ENCODE data around the gene SPTBN1. TPM values are rescaled to one million over a fixed set of nuclear protein-coding genes. Genes with fewer than 3 reads are reported as not detected.

Gene SPTBN1
- polyA plus RNA-seq, 2 donors, result 19.7 to 24.1 TPM

GRCh38 chr2:54490863-54491262, 34.7 kb downstream of the SPTBN1 start:
- no peak overlapping the region for H3K4me3 ChIP-seq (ENCODE audit: low read depth in 1 of 2, low read length in 2 of 2)
- 63 to 72% methylated on average over 2 of the region's 2 CpGs for WGBS, 2 donors
- no peak overlapping the region for H3K27ac ChIP-seq (ENCODE audit: low read depth in 2 of 2, low read length in 1 of 2)
- no peaks in the 10 kb centered on the region for H3K4me1 ChIP-seq (ENCODE audit: control insufficient read depth in 2 of 2, insufficient read depth in 2 of 2, low read length in 1 of 2)
- no peaks in the 10 kb centered on the region for H3K36me3 ChIP-seq (ENCODE audit: control insufficient read depth in 2 of 2, insufficient read depth in 2 of 2, low read length in 1 of 2)
- H3K27me3 ChIP-seq (ENCODE audit: control insufficient read depth in 1 of 2, insufficient read depth in 2 of 2, low read length in 2 of 2), result no peaks in the 10 kb centered on the region
- H3K9me3 ChIP-seq (ENCODE audit: control insufficient read depth in 2 of 2, insufficient read depth in 1 of 2, low read depth in 1 of 2, low read length in 1 of 2), result no peaks in the 10 kb centered on the region

- no peak overlapping the region for H3K27ac ChIP-seq (ENCODE audit: low read depth in 2 of 2, low read length in 1 of 2)
- H3K4me3 ChIP-seq (ENCODE audit: low read depth in 1 of 2, low read length in 2 of 2), result no peak overlapping the region
- 82 to 86% methylated on average over 2 of the region's 2 CpGs for WGBS, 2 donors
- H3K9me3 ChIP-seq (ENCODE audit: control insufficient read depth in 2 of 2, insufficient read depth in 1 of 2, low read depth in 1 of 2, low read length in 1 of 2), result no peaks in the 10 kb centered on the region
- H3K4me1 ChIP-seq (ENCODE audit: control insufficient read depth in 2 of 2, insufficient read depth in 2 of 2, low read length in 1 of 2), result no peaks in the 10 kb centered on the region
- H3K27me3 ChIP-seq (ENCODE audit: control insufficient read depth in 1 of 2, insufficient read depth in 2 of 2, low read length in 2 of 2), result no peaks in the 10 kb centered on the region
- H3K36me3 ChIP-seq (ENCODE audit: control insufficient read depth in 2 of 2, insufficient read depth in 2 of 2, low read length in 1 of 2), result no peaks in the 10 kb centered on the region
Observed at GRCh38 chr2:54492335-54492734, 36.2 kb downstream of the SPTBN1 start.

- H3K27ac ChIP-seq (ENCODE audit: low read depth in 2 of 2, low read length in 1 of 2), result no peak overlapping the region
- no peaks in the 10 kb centered on the region for H3K9me3 ChIP-seq (ENCODE audit: control insufficient read depth in 2 of 2, insufficient read depth in 1 of 2, low read depth in 1 of 2, low read length in 1 of 2)
- H3K36me3 ChIP-seq (ENCODE audit: control insufficient read depth in 2 of 2, insufficient read depth in 2 of 2, low read length in 1 of 2), result no peaks in the 10 kb centered on the region
- WGBS, 2 donors, result 80% methylated on average over 3 of the region's 3 CpGs
- H3K4me3 ChIP-seq (ENCODE audit: low read depth in 1 of 2, low read length in 2 of 2), result no peak overlapping the region
- no peaks in the 10 kb centered on the region for H3K4me1 ChIP-seq (ENCODE audit: control insufficient read depth in 2 of 2, insufficient read depth in 2 of 2, low read length in 1 of 2)
- H3K27me3 ChIP-seq (ENCODE audit: control insufficient read depth in 1 of 2, insufficient read depth in 2 of 2, low read length in 2 of 2), result no peaks in the 10 kb centered on the region
Observed at GRCh38 chr2:54494087-54494486, 38.0 kb downstream of the SPTBN1 start.

- no peaks in the 10 kb centered on the region for H3K9me3 ChIP-seq (ENCODE audit: control insufficient read depth in 2 of 2, insufficient read depth in 1 of 2, low read depth in 1 of 2, low read length in 1 of 2)
- peaks cover 0 to 2% of the 10 kb centered on the region in 2 donors for H3K4me1 ChIP-seq (ENCODE audit: control insufficient read depth in 2 of 2, insufficient read depth in 2 of 2, low read length in 1 of 2)
- H3K4me3 ChIP-seq (ENCODE audit: low read depth in 1 of 2, low read length in 2 of 2), result no peak overlapping the region
- H3K27me3 ChIP-seq (ENCODE audit: control insufficient read depth in 1 of 2, insufficient read depth in 2 of 2, low read length in 2 of 2), result no peaks in the 10 kb centered on the region
- WGBS, 2 donors, result 82% methylated on average over 4 of the region's 4 CpGs
- H3K27ac ChIP-seq (ENCODE audit: low read depth in 2 of 2, low read length in 1 of 2), result no peak overlapping the region
- H3K36me3 ChIP-seq (ENCODE audit: control insufficient read depth in 2 of 2, insufficient read depth in 2 of 2, low read length in 1 of 2), result no peaks in the 10 kb centered on the region
Observed at GRCh38 chr2:54496920-54497319, 40.8 kb downstream of the SPTBN1 start.

GRCh38 chr2:54497763-54498680, 41.9 kb downstream of the SPTBN1 start:
- Histone ChIP-seq H3K27me3 (ENCODE audit: control insufficient read depth in 1 of 2, insufficient read depth in 2 of 2, low read length in 2 of 2) (no peaks in the 10 kb centered on the region), H3K9me3 (ENCODE audit: control insufficient read depth in 2 of 2, insufficient read depth in 1 of 2, low read depth in 1 of 2, low read length in 1 of 2) (no peaks in the 10 kb centered on the region), H3K4me3 (ENCODE audit: low read depth in 1 of 2, low read length in 2 of 2) (no peak overlapping the region), H3K4me1 (ENCODE audit: control insufficient read depth in 2 of 2, insufficient read depth in 2 of 2, low read length in 1 of 2) (peaks cover 0 to 2% of the 10 kb centered on the region in 2 donors), H3K36me3 (ENCODE audit: control insufficient read depth in 2 of 2, insufficient read depth in 2 of 2, low read length in 1 of 2) (no peaks in the 10 kb centered on the region), H3K27ac (ENCODE audit: low read depth in 2 of 2, low read length in 1 of 2) (no peak overlapping the region)
- 66 to 80% methylated on average over 8 of the region's 8 CpGs for WGBS, 2 donors

GRCh38 chr2:54499661-54500060, 43.5 kb downstream of the SPTBN1 start:
- Histone ChIP-seq H3K27ac (ENCODE audit: low read depth in 2 of 2, low read length in 1 of 2) (no peak overlapping the region), H3K4me3 (ENCODE audit: low read depth in 1 of 2, low read length in 2 of 2) (no peak overlapping the region), H3K9me3 (ENCODE audit: control insufficient read depth in 2 of 2, insufficient read depth in 1 of 2, low read depth in 1 of 2, low read length in 1 of 2) (no peaks in the 10 kb centered on the region), H3K27me3 (ENCODE audit: control insufficient read depth in 1 of 2, insufficient read depth in 2 of 2, low read length in 2 of 2) (no peaks in the 10 kb centered on the region), H3K36me3 (ENCODE audit: control insufficient read depth in 2 of 2, insufficient read depth in 2 of 2, low read length in 1 of 2) (no peaks in the 10 kb centered on the region), H3K4me1 (ENCODE audit: control insufficient read depth in 2 of 2, insufficient read depth in 2 of 2, low read length in 1 of 2) (peaks cover 2% of the 10 kb centered on the region in 2 donors)
- WGBS, 2 donors, result 49 to 53% methylated on average over 2 of the region's 2 CpGs

GRCh38 chr2:54500404-54501205, 44.5 kb downstream of the SPTBN1 start:
- Histone ChIP-seq H3K4me3 (ENCODE audit: low read depth in 1 of 2, low read length in 2 of 2) (no peak overlapping the region), H3K27ac (ENCODE audit: low read depth in 2 of 2, low read length in 1 of 2) (peak overlapping the region in 1 of 2 donors; percentile 45), H3K4me1 (ENCODE audit: control insufficient read depth in 2 of 2, insufficient read depth in 2 of 2, low read length in 1 of 2) (peaks cover 2% of the 10 kb centered on the region in 2 donors), H3K9me3 (ENCODE audit: control insufficient read depth in 2 of 2, insufficient read depth in 1 of 2, low read depth in 1 of 2, low read length in 1 of 2) (no peaks in the 10 kb centered on the region), H3K27me3 (ENCODE audit: control insufficient read depth in 1 of 2, insufficient read depth in 2 of 2, low read length in 2 of 2) (no peaks in the 10 kb centered on the region), H3K36me3 (ENCODE audit: control insufficient read depth in 2 of 2, insufficient read depth in 2 of 2, low read length in 1 of 2) (no peaks in the 10 kb centered on the region)
- WGBS, 2 donors, result 57 to 58% methylated on average over 8 of the region's 8 CpGs

GRCh38 chr2:54502731-54503130, 46.6 kb downstream of the SPTBN1 start:
- Histone ChIP-seq H3K36me3 (ENCODE audit: control insufficient read depth in 2 of 2, insufficient read depth in 2 of 2, low read length in 1 of 2) (no peaks in the 10 kb centered on the region), H3K27me3 (ENCODE audit: control insufficient read depth in 1 of 2, insufficient read depth in 2 of 2, low read length in 2 of 2) (no peaks in the 10 kb centered on the region), H3K4me3 (ENCODE audit: low read depth in 1 of 2, low read length in 2 of 2) (no peak overlapping the region), H3K9me3 (ENCODE audit: control insufficient read depth in 2 of 2, insufficient read depth in 1 of 2, low read depth in 1 of 2, low read length in 1 of 2) (no peaks in the 10 kb centered on the region), H3K27ac (ENCODE audit: low read depth in 2 of 2, low read length in 1 of 2) (no peak overlapping the region), H3K4me1 (ENCODE audit: control insufficient read depth in 2 of 2, insufficient read depth in 2 of 2, low read length in 1 of 2) (peaks cover 2% of the 10 kb centered on the region in 2 donors)
- 73 to 76% methylated on average over 2 of the region's 2 CpGs for WGBS, 2 donors

GRCh38 chr2:54503192-54503591, 47.1 kb downstream of the SPTBN1 start:
- 74 to 81% methylated on average over 3 of the region's 3 CpGs for WGBS, 2 donors
- peaks cover 2% of the 10 kb centered on the region in 2 donors for H3K4me1 ChIP-seq (ENCODE audit: control insufficient read depth in 2 of 2, insufficient read depth in 2 of 2, low read length in 1 of 2)
- no peak overlapping the region for H3K27ac ChIP-seq (ENCODE audit: low read depth in 2 of 2, low read length in 1 of 2)
- no peaks in the 10 kb centered on the region for H3K27me3 ChIP-seq (ENCODE audit: control insufficient read depth in 1 of 2, insufficient read depth in 2 of 2, low read length in 2 of 2)
- H3K36me3 ChIP-seq (ENCODE audit: control insufficient read depth in 2 of 2, insufficient read depth in 2 of 2, low read length in 1 of 2), result no peaks in the 10 kb centered on the region
- no peak overlapping the region for H3K4me3 ChIP-seq (ENCODE audit: low read depth in 1 of 2, low read length in 2 of 2)
- H3K9me3 ChIP-seq (ENCODE audit: control insufficient read depth in 2 of 2, insufficient read depth in 1 of 2, low read depth in 1 of 2, low read length in 1 of 2), result no peaks in the 10 kb centered on the region

Data from esophagus (tissue), 2 donors.